Measurements from ENCODE around the gene ITPKB. TPM values are rescaled to one million over a fixed set of nuclear protein-coding genes. Genes with fewer than 3 reads are reported as not detected.

The ITPKB gene
- total and polyA plus RNA-seq, 8 donors, result 25.0 to 38.7 (median 32.6) TPM

- intact Hi-C loops (cut with DNase I), result no loop called here
- Histone ChIP-seq H3K27me3 (no peaks in the 10 kb centered on the region), H3K9me3 (no peaks in the 10 kb centered on the region), H3K36me3 (no peaks in the 10 kb centered on the region), H3K27ac (no peak overlapping the region), H3K4me3 (no peak overlapping the region), H3K4me1 (peaks cover 0 to 64% of the 10 kb centered on the region in 2 donors)
- no peak for TF ChIP-seq CTCF (IDR thresholded peaks at IDR 0.05)
- DNase-seq (no peak), ATAC-seq (peak; percentile 28)
These were observed 24.9 kb downstream of the ITPKB start for GRCh38 chr1:226714148-226714547.

- H3K4me1 ChIP-seq, result peaks cover 0 to 70% of the 10 kb centered on the region in 2 donors
These were observed 26.2 kb downstream of the ITPKB start for GRCh38 chr1:226712742-226713419.

GRCh38 chr1:226711976-226712741, 26.9 kb downstream of the ITPKB start:
- H3K4me1 ChIP-seq, result peaks cover 0 to 63% of the 10 kb centered on the region in 2 donors
- ATAC-seq (no peak), DNase-seq (no peak)

More at GRCh38 chr1:226712742-226713419, 26.2 kb downstream of the ITPKB start:
- DNase-seq, result no peak
- H3K9me3 ChIP-seq, result no peaks in the 10 kb centered on the region
- H3K27ac ChIP-seq, result no peak overlapping the region
- no peak for ATAC-seq
- intact Hi-C loops (cut with DNase I), result no loop called here
- no peaks in the 10 kb centered on the region for H3K27me3 ChIP-seq
- TF ChIP-seq CTCF (IDR thresholded peaks at IDR 0.05), result no peak
- H3K4me3 ChIP-seq, result no peak overlapping the region
- no peaks in the 10 kb centered on the region for H3K36me3 ChIP-seq

GRCh38 chr1:226710501-226710900, 28.6 kb downstream of the ITPKB start:
- DNase-seq, result no peak
- no peaks in the 10 kb centered on the region for H3K9me3 ChIP-seq
- H3K4me3 ChIP-seq, result no peak overlapping the region
- no peak for TF ChIP-seq CTCF (IDR thresholded peaks at IDR 0.05)
- H3K36me3 ChIP-seq, result no peaks in the 10 kb centered on the region
- H3K4me1 ChIP-seq, result peaks cover 0 to 54% of the 10 kb centered on the region in 2 donors
- no peak for ATAC-seq
- H3K27ac ChIP-seq, result no peak overlapping the region
- no peaks in the 10 kb centered on the region for H3K27me3 ChIP-seq
- intact Hi-C loops (cut with DNase I), result no loop called here

More at GRCh38 chr1:226711976-226712741, 26.9 kb downstream of the ITPKB start:
- intact Hi-C loops (cut with DNase I), result no loop called here
- no peaks in the 10 kb centered on the region for H3K27me3 ChIP-seq
- H3K36me3 ChIP-seq, result no peaks in the 10 kb centered on the region
- no peak for TF ChIP-seq CTCF (IDR thresholded peaks at IDR 0.05)
- H3K9me3 ChIP-seq, result no peaks in the 10 kb centered on the region
- H3K27ac ChIP-seq, result peak overlapping the region in 1 of 2 donors; percentile 9
- no peak overlapping the region for H3K4me3 ChIP-seq

GRCh38 chr1:226709953-226710352, 29.1 kb downstream of the ITPKB start:
- DNase-seq, result no peak
- TF ChIP-seq CTCF (IDR thresholded peaks at IDR 0.05), result no peak
- H3K9me3 ChIP-seq, result no peaks in the 10 kb centered on the region
- no peak for ATAC-seq
- H3K27me3 ChIP-seq, result no peaks in the 10 kb centered on the region
- no peak overlapping the region for H3K27ac ChIP-seq
- intact Hi-C loops (cut with DNase I), result no loop called here
- H3K36me3 ChIP-seq, result no peaks in the 10 kb centered on the region
- H3K4me3 ChIP-seq, result no peak overlapping the region
- H3K4me1 ChIP-seq, result peaks cover 0 to 54% of the 10 kb centered on the region in 2 donors

Data from left lung (tissue), 10 donors.